D721Med (cell line): ENCODE data around the gene TXNDC12.

Experiments
- DNase-seq: peaks from one replicate; pipeline ENCODE4 v3.0.0; 2011; ENCODE audit warnings: low spot score; ENCODE audit not compliant: insufficient read length
- FAIRE-seq: peaks from 2 replicates; lab custom pipeline; 2011; peaks lifted over from hg19 to GRCh38; lab: Jason Lieb, UNC
- CTCF ChIP-seq: IDR thresholded peaks from 2 replicates; pipeline ENCODE4 v1.5.1; 2012; ENCODE audit warnings: mild to moderate bottlenecking, control low read depth; ENCODE audit not compliant: insufficient read depth; ENCODE audit errors: missing control alignments

Gene TXNDC12

DNA sequence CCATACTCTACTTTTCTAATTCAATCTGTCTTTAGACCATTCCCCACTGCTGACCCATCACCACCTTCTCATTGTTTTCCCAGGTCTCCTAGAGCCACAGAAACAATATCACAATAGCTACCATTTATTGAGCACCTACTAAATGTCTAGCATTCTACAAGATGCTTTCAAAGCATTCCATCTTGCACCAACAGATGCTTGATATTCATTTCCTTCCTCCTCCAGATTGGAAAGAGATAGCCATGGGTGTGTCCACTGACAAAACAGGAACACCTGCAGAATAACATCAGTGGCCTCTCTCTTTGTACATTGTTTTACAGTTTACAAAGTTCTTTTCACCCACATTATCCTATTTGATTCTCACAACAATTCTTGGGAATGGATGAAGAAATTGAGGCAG, 66.7 kb downstream of the TXNDC12 start:
- no peak for TF ChIP-seq CTCF
- DNase-seq (no peak), FAIRE-seq (no peak)

- FAIRE-seq (no peak), DNase-seq (no peak)
- no peak for TF ChIP-seq CTCF
Measured at GRCh38 chr1:51986718-51987117, 68.3 kb downstream of the TXNDC12 start.

DNA sequence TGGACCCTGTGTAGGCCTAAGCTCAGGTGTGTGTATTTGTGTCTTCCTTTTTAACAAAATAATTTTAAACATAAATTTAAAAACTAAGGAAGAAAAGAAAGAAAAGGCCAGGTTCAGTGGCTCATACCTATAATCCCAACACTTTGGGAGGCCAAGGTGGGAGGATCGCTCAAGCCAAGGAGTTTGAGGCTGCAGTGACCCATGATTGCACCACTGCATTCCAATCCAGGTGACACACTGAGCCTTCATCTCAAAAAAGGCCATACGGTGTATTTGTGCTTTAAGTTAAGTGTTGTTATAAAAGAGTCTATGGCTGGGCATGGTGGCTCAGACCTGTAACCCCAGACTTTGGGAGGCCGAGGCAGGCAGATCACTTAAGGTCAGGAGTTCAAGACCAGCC, 72.8 kb downstream of the TXNDC12 start:
- DNase-seq (no peak), FAIRE-seq (no peak)
- TF ChIP-seq CTCF, result no peak

- no peak for TF ChIP-seq CTCF
- DNase-seq (no peak), FAIRE-seq (no peak)
Measured at GRCh38 chr1:51981555-51981954, 73.4 kb downstream of the TXNDC12 start.

DNA sequence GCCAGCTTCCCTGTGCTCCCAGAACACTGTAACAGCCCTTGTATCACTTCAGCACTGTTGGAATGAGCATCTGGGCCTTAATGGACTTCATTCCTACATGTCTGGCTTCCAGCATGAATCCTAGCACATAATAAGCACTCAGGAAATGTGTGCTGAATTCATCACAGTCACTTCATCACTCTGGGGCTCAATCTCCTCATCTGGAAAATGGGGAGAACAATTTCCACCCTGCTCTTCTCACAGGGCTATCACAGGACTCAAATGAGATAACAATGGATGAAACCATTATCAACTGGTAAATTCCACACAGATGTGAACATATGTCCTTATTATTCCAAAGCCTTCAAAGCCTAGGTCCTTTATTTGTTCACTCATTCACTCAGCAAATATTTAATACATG, 76.9 kb downstream of the TXNDC12 start:
- no peak for TF ChIP-seq CTCF
- no peak for FAIRE-seq
- DNase-seq, result no peak

DNA sequence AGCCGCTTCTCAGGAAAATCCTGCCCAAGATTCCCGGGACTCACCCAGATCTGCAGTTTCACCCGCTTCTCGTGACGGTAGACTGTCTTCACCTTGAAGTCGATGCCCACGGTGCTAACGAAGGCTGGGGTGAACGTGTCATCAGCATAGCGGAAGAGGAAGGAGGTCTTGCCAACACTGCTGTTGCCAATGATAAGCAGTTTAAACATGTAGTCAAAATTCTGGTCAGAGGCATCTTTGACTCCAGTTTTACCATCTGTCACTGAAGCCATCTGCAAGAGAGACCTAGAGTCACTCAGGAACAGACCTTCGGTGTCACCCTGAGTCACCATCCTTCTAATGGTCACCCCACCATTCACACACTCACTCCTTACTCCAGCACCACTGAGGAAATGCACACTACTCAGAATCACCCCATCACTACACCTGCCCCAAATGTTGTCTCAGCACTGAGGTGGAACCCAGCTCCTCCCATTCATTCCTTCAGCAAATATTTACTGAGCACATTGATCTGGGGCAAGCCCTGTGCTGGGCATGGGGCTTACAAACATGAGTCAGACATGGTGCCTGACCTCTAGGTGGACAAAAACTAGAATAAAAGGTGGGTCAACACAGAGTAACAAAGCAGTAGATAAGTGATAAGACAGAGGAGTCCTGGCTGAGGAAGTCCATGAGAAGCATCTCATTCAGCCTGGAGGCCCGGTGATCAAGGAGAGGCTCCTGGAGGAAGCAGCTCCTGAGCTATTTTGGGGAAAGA, 78.0 kb downstream of the TXNDC12 start:
- FAIRE-seq, result no peak
- TF ChIP-seq CTCF, result no peak
- no peak for DNase-seq
